Panc1 (cell line): ENCODE data around the gene DCHS2.

Source experiments
- POLR2AphosphoS5 ChIP-seq: IDR thresholded peaks from 2 replicates; pipeline ENCODE4 v1.6.1; 2012; ENCODE audit warnings: mild to moderate bottlenecking, low read depth, low read length, moderate library complexity
- SIN3A ChIP-seq: IDR thresholded peaks from 2 replicates; pipeline ENCODE4 v1.6.1; 2012; ENCODE audit warnings: low read depth, mild to moderate bottlenecking, low read length, moderate library complexity, borderline replicate concordance; ENCODE audit not compliant: insufficient read depth
- TCF7L2 ChIP-seq: IDR thresholded peaks from 2 replicates; pipeline ENCODE4 v1.6.1; 2011; ENCODE audit warnings: mild to moderate bottlenecking, low read depth, low read length, inconsistent platforms
- TF ChIP-seq, protein P1 (sequence below): fragments of 450-650 bp; IDR thresholded peaks from 2 replicates; pipeline ENCODE4 v1.5.1; 2017; ENCODE audit warnings: mild to moderate bottlenecking
- TF ChIP-seq, protein P2 (sequence below), 2 experiments: IDR thresholded peaks; 2 replicates each; pipeline ENCODE4 v1.6.1; 2011 to 2012; ENCODE audit warnings: low read depth in 2 of 2, control low read depth in 1 of 2, low read length in 1 of 2, mild to moderate bottlenecking in 1 of 2, moderate library complexity in 1 of 2; ENCODE audit not compliant: insufficient read depth in 1 of 2

DNA sequence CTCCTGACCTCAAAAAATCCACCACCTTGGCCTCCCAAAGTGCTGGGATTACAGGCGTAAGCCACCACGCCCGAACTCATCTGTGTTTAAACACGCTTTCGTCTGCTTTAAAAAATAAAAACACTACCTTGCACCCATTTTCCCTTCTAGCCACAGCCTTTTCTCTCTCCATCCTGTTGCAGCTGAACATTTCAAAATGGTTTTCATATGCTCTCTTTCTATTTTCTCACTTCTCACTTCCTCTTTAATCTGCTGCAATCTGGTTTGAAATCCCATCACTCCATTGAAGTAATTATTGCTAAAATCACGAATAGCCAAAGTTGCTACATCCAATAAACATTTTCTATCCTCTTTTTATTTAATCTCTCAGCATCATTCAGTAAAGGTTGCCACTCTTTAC, 70.0 kb downstream of the DCHS2 start:
- TF ChIP-seq, protein P1, sequence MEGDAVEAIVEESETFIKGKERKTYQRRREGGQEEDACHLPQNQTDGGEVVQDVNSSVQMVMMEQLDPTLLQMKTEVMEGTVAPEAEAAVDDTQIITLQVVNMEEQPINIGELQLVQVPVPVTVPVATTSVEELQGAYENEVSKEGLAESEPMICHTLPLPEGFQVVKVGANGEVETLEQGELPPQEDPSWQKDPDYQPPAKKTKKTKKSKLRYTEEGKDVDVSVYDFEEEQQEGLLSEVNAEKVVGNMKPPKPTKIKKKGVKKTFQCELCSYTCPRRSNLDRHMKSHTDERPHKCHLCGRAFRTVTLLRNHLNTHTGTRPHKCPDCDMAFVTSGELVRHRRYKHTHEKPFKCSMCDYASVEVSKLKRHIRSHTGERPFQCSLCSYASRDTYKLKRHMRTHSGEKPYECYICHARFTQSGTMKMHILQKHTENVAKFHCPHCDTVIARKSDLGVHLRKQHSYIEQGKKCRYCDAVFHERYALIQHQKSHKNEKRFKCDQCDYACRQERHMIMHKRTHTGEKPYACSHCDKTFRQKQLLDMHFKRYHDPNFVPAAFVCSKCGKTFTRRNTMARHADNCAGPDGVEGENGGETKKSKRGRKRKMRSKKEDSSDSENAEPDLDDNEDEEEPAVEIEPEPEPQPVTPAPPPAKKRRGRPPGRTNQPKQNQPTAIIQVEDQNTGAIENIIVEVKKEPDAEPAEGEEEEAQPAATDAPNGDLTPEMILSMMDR: no peak
- no peak for TF ChIP-seq POLR2AphosphoS5
- no peak for TF ChIP-seq TCF7L2
- no peak for TF ChIP-seq SIN3A
- TF ChIP-seq, protein P2, sequence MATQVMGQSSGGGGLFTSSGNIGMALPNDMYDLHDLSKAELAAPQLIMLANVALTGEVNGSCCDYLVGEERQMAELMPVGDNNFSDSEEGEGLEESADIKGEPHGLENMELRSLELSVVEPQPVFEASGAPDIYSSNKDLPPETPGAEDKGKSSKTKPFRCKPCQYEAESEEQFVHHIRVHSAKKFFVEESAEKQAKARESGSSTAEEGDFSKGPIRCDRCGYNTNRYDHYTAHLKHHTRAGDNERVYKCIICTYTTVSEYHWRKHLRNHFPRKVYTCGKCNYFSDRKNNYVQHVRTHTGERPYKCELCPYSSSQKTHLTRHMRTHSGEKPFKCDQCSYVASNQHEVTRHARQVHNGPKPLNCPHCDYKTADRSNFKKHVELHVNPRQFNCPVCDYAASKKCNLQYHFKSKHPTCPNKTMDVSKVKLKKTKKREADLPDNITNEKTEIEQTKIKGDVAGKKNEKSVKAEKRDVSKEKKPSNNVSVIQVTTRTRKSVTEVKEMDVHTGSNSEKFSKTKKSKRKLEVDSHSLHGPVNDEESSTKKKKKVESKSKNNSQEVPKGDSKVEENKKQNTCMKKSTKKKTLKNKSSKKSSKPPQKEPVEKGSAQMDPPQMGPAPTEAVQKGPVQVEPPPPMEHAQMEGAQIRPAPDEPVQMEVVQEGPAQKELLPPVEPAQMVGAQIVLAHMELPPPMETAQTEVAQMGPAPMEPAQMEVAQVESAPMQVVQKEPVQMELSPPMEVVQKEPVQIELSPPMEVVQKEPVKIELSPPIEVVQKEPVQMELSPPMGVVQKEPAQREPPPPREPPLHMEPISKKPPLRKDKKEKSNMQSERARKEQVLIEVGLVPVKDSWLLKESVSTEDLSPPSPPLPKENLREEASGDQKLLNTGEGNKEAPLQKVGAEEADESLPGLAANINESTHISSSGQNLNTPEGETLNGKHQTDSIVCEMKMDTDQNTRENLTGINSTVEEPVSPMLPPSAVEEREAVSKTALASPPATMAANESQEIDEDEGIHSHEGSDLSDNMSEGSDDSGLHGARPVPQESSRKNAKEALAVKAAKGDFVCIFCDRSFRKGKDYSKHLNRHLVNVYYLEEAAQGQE (IDR thresholded peaks at IDR 0.05; ENCODE audit: insufficient read depth in 1 of 2, low read depth in 2 of 2, low read length in 1 of 2): no peak
